Stomach (tissue), 9 donors: ENCODE results near the gene DAB1. TPM values are rescaled to one million over a fixed set of nuclear protein-coding genes. Genes with fewer than 3 reads are reported as not detected.

ENCODE experiments used
- DNase-seq, 2 donors: peaks; one replicate each; pipeline versions ENCODE4 v3.0.0 to v3.0.0-alpha.2; 2013 to 2019
- H3K27ac ChIP-seq, 5 donors: fragments of 200-600 bp in 4 of 5; sonication (generic) in 4 of 5; one replicate each; pipeline ENCODE4 v1.5.1; 2013 to 2019; ENCODE audit warnings: mild to moderate bottlenecking in 1 of 5, moderate library complexity in 1 of 5
- H3K27me3 ChIP-seq, 3 donors: fragments of 200-600 bp; sonication (generic); one replicate each; pipeline ENCODE4 v1.5.1; 2017 to 2019; ENCODE audit warnings: mixed run types in 1 of 3
- H3K36me3 ChIP-seq, 4 donors: fragments of 200-600 bp; sonication (generic); 1 replicate in 3 of 4; 2 replicates in 1 of 4; pipeline ENCODE4 v1.5.1; 2016 to 2019
- H3K4me1 ChIP-seq, 4 donors: fragments of 200-600 bp; sonication (generic); one replicate each; pipeline ENCODE4 v1.5.1; 2016 to 2019
- H3K4me3 ChIP-seq, 4 donors: fragments of 200-600 bp; sonication (generic) in 3 of 4; one replicate each; pipeline ENCODE4 v1.5.1; 2016 to 2019; ENCODE audit warnings: mild to moderate bottlenecking in 1 of 4
- H3K9me3 ChIP-seq, 4 donors: fragments of 200-600 bp; sonication (generic); one replicate each; pipeline ENCODE4 v1.5.1; 2016 to 2019
- CTCF ChIP-seq, 7 experiments: fragments of 450-650 bp in 4 of 7; fragments of 200-600 bp in 3 of 7; sonication (generic) in 3 of 7; IDR thresholded peaks; one replicate each; pipeline ENCODE4 v1.5.1; 2016 to 2019; ENCODE audit warnings: antibody characterized with exemption in 7 of 7, control low read depth in 2 of 7, mild to moderate bottlenecking in 1 of 7
- EP300 ChIP-seq: sonication (generic); formaldehyde crosslinking; IDR thresholded peaks from one replicate; pipeline ENCODE4 v1.6.1; 2017; ENCODE audit warnings: antibody characterized with exemption
- POLR2A ChIP-seq, 4 donors: fragments of 450-650 bp; IDR thresholded peaks; one replicate each; pipeline ENCODE4 v1.6.1; 2016; ENCODE audit warnings: antibody characterized with exemption in 4 of 4, control low read depth in 2 of 4, mild to moderate bottlenecking in 1 of 4, moderate library complexity in 1 of 4
- POLR2AphosphoS5 ChIP-seq, 3 donors: sonication (generic); formaldehyde crosslinking; IDR thresholded peaks; one replicate each; pipeline ENCODE4 v1.6.1; 2016; ENCODE audit warnings: antibody characterized with exemption in 3 of 3
- WGBS, 5 donors: extraction: QIAGEN DNeasy Blood & Tissue Kit in 3 of 5; methylation state at CpG; one replicate each; pipeline versions ENCODE4 v1.1.5 to v1.1.7; 2013 to 2018; 5-methylcytosine and 5-hydroxymethylcytosine counted together
- intact Hi-C: fragments of 100-400 bp; cut with DNase I; formaldehyde crosslinking; loops from one replicate; pipeline ENCODE4 v1.15.1; 2023; ENCODE audit warnings: low total_unique reads
- polyA plus RNA-seq, 3 donors: library from polyadenylated mRNA; stranded (reverse); fragments of 200-250 nt; gene quantifications; one replicate each; pipeline ENCODE4 v1.2.3, GENCODE V29; 2013
- total RNA-seq, 5 donors: library from RNA; depleted of rRNA; stranded (reverse); fragments of >200 nt; gene quantifications; one replicate each; pipeline versions ENCODE4 v1.1.0 to v1.2.3, GENCODE V29; 2014 to 2016
- donor health status: healthy with polysubstance abuse.
- donor health status: Bipolar disorder and iron deficiency.
- donor health status: healthy.

The DAB1 gene
- total and polyA plus RNA-seq, 8 donors = under 0.01 to 3.5 (median 0.61) TPM; not detected in 1

- TF ChIP-seq POLR2AphosphoS5 (IDR thresholded peaks at IDR 0.05) = no peak
- TF ChIP-seq POLR2A (IDR thresholded peaks at IDR 0.05) = no peak
- no peak for TF ChIP-seq EP300
- TF ChIP-seq CTCF (IDR thresholded peaks at IDR 0.05) = no peak
- intact Hi-C loops = no loop called here
- no peak overlapping the region for H3K27ac ChIP-seq
- H3K4me1 ChIP-seq = peaks cover 0 to 4% (median 0%) of the 10 kb centered on the region in 4 donors
- no peak for DNase-seq
- peaks cover 0 to 8% (median 2%) of the 10 kb centered on the region in 4 donors for H3K9me3 ChIP-seq
- H3K27me3 ChIP-seq = no peaks in the 10 kb centered on the region
- no peaks in the 10 kb centered on the region for H3K36me3 ChIP-seq
- 77 to 96% (median 93%) methylated on average over 3 of the region's 3 CpGs for WGBS, 5 donors
- no peak overlapping the region for H3K4me3 ChIP-seq
Measured at GRCh38 chr1:57331620-57332019, 92.2 kb downstream of the DAB1 start.

GRCh38 chr1:57329937-57330336 lies 93.9 kb downstream of the DAB1 start:
- Histone ChIP-seq H3K27ac (no peak overlapping the region), H3K9me3 (peaks cover 0 to 8% (median 2%) of the 10 kb centered on the region in 4 donors), H3K4me1 (peaks cover 0 to 4% (median 0%) of the 10 kb centered on the region in 4 donors), H3K4me3 (no peak overlapping the region), H3K27me3 (no peaks in the 10 kb centered on the region), H3K36me3 (no peaks in the 10 kb centered on the region)
- TF ChIP-seq CTCF (IDR thresholded peaks at IDR 0.05) (no peak), EP300 (no peak), POLR2A (IDR thresholded peaks at IDR 0.05) (no peak), POLR2AphosphoS5 (IDR thresholded peaks at IDR 0.05) (no peak)
- intact Hi-C loops = no loop called here
- no peak for DNase-seq
- 48 to 65% (median 62%) methylated on average over 1 of the region's 1 CpG for WGBS, 5 donors

DNA sequence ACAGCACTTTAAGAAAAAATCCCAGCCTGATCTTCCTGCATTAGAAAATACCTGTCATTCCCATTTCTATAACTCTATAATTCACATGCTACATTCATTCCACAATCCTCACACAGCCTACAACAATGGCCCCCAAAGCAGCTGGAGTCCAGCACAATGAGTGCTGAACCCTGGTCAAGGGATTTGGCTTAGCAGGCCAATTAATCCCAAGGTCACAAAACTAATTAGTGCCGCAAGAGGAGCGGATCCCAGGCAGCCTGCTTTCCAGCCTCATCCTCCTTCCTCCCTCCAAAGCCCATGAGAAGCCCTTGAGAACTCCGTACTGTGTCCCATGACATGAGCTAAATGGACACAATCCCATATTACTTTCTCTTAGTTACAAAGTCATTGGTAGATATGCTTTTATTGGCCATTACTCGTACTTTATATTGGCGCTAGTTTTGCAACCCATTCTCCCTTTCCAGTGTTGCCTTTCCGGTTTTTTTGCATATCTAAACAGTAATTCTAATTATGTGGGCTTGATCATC lies 94.8 kb downstream of the DAB1 start:
- 85 to 94% (median 89%) methylated on average over 6 of the region's 6 CpGs for WGBS, 5 donors
- no peaks in the 10 kb centered on the region for H3K27me3 ChIP-seq
- H3K36me3 ChIP-seq = no peaks in the 10 kb centered on the region
- H3K4me1 ChIP-seq = peaks cover 0 to 4% (median 0%) of the 10 kb centered on the region in 4 donors
- intact Hi-C loops = no loop called here
- peaks cover 0 to 8% (median 2%) of the 10 kb centered on the region in 4 donors for H3K9me3 ChIP-seq
- H3K27ac ChIP-seq = no peak overlapping the region
- no peak overlapping the region for H3K4me3 ChIP-seq
- no peak for DNase-seq
- no peak for TF ChIP-seq POLR2AphosphoS5 (IDR thresholded peaks at IDR 0.05)
- TF ChIP-seq EP300 = no peak
- no peak for TF ChIP-seq CTCF (IDR thresholded peaks at IDR 0.05)
- no peak for TF ChIP-seq POLR2A (IDR thresholded peaks at IDR 0.05)

DNA sequence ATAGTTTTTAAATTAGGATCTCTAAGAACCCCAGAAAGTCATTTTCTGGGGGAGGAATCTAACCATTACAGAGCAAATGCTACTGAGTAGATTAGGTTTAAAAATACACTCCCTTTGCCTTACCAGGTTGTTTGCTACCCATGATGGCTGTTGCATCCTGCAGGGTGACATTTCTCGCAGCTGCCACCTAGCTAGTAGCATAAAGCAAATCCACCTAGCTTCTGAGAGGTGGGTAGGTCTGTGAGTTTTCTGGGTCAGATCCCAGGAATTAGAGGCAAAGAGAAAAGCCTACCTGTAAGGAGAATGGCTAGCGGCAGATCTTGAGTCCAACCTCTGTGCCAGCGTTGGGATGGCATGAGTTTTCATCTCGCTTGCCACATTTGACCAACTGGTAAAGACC lies 95.9 kb downstream of the DAB1 start:
- no peaks in the 10 kb centered on the region for H3K27me3 ChIP-seq
- H3K9me3 ChIP-seq = peaks cover 0 to 8% (median 2%) of the 10 kb centered on the region in 4 donors
- intact Hi-C loops = no loop called here
- 89 to 96% (median 95%) methylated on average over 4 of the region's 4 CpGs for WGBS, 5 donors
- TF ChIP-seq CTCF (IDR thresholded peaks at IDR 0.05) (no peak), EP300 (no peak), POLR2AphosphoS5 (IDR thresholded peaks at IDR 0.05) (no peak), POLR2A (IDR thresholded peaks at IDR 0.05) (no peak)
- DNase-seq = no peak
- no peak overlapping the region for H3K27ac ChIP-seq
- no peaks in the 10 kb centered on the region for H3K36me3 ChIP-seq
- peaks cover 0 to 4% (median 0%) of the 10 kb centered on the region in 4 donors for H3K4me1 ChIP-seq
- H3K4me3 ChIP-seq = no peak overlapping the region
